ENCODE data around the gene FXN.

Gene FXN

GRCh38 chr9:69085569-69086283, 50.2 kb downstream of the FXN start:
- CTCF ChIA-PET: interaction anchor here (1.2 to 1.6 kb wide), 5 partner anchors 10 to 108 kb away, joined by 3 to 4 read pairs (median 3); no protein-coding TSS in a partner anchor
- POLR2A ChIA-PET: interaction anchor here (0.7 kb wide), 1 partner anchor 13 kb away, joined by 4 read pairs; no protein-coding TSS in a partner anchor
- DNase-seq (ENCODE audit: low read depth, low spot score): no peak
- TF ChIP-seq CTCF (IDR thresholded peaks at IDR 0.05; ENCODE audit: insufficient read depth, low read length, missing control alignments): no peak
- no peak overlapping the region for H3K4me3 ChIP-seq (ENCODE audit: low read depth, low read length)

- TF ChIP-seq CTCF (IDR thresholded peaks at IDR 0.05; ENCODE audit: insufficient read depth, low read length, missing control alignments): no peak
- CTCF ChIA-PET: interaction anchor here (1.0 to 1.6 kb wide), 5 partner anchors 12 to 107 kb away, joined by 3 to 4 read pairs (median 3); no protein-coding TSS in a partner anchor
- POLR2A ChIA-PET: no interaction called here
- no peak for DNase-seq (ENCODE audit: low read depth, low spot score)
- H3K4me3 ChIP-seq (ENCODE audit: low read depth, low read length): no peak overlapping the region
Measured at GRCh38 chr9:69086312-69086711, 50.8 kb downstream of the FXN start.

- H3K4me3 ChIP-seq (ENCODE audit: low read depth, low read length): no peak overlapping the region
- no peak for DNase-seq (ENCODE audit: low read depth, low spot score)
- no peak for TF ChIP-seq CTCF (IDR thresholded peaks at IDR 0.05; ENCODE audit: insufficient read depth, low read length, missing control alignments)
- CTCF ChIA-PET: interaction anchor here (1.0 to 1.6 kb wide), 3 partner anchors 13 to 53 kb away, joined by 3 read pairs; no protein-coding TSS in a partner anchor
- POLR2A ChIA-PET: no interaction called here
Measured at GRCh38 chr9:69086769-69087168, 51.2 kb downstream of the FXN start.

GRCh38 chr9:69089082-69089481, 53.5 kb downstream of the FXN start:
- no peak for DNase-seq (ENCODE audit: low read depth, low spot score)
- ChIA-PET POLR2A (no interaction called here), CTCF (no interaction called here)
- H3K4me3 ChIP-seq (ENCODE audit: low read depth, low read length): no peak overlapping the region
- TF ChIP-seq CTCF (IDR thresholded peaks at IDR 0.05; ENCODE audit: insufficient read depth, low read length, missing control alignments): no peak

GRCh38 chr9:69089491-69089890, 53.9 kb downstream of the FXN start:
- DNase-seq (ENCODE audit: low read depth, low spot score): no peak
- ChIA-PET CTCF (no interaction called here), POLR2A (no interaction called here)
- H3K4me3 ChIP-seq (ENCODE audit: low read depth, low read length): no peak overlapping the region
- TF ChIP-seq CTCF (IDR thresholded peaks at IDR 0.05; ENCODE audit: insufficient read depth, low read length, missing control alignments): no peak

- H3K4me3 ChIP-seq (ENCODE audit: low read depth, low read length): no peak overlapping the region
- TF ChIP-seq CTCF (IDR thresholded peaks at IDR 0.05; ENCODE audit: insufficient read depth, low read length, missing control alignments): no peak
Measured at GRCh38 chr9:69090140-69090750, 54.7 kb downstream of the FXN start.

More at GRCh38 chr9:69090140-69090750, 54.7 kb downstream of the FXN start:
- POLR2A ChIA-PET: no interaction called here
- DNase-seq (ENCODE audit: low read depth, low spot score): no peak
- CTCF ChIA-PET: no interaction called here
